ENCODE measurements around the gene ZNF513. TPM values are rescaled to one million over a fixed set of nuclear protein-coding genes. Genes with fewer than 3 reads are reported as not detected.

Gene ZNF513
- total RNA-seq, 1 donor from 2014 or later = 34.4 TPM

- Mint-ChIP-seq H3K9me3 (ENCODE audit: low read depth) (no peaks in the 10 kb centered on the region), H3K27ac (no peak overlapping the region), H3K4me3 (ENCODE audit: low read depth) (no peak overlapping the region), H3K27me3 (no peaks in the 10 kb centered on the region), H3K4me1 (ENCODE audit: low read depth) (no peaks in the 10 kb centered on the region), H3K36me3 (ENCODE audit: insufficient read depth) (peaks cover 1% of the 10 kb centered on the region)
- no peak for TF ChIP-seq CTCF (IDR thresholded peaks at IDR 0.05; ENCODE audit: unreplicated experiment)
- no peak for DNase-seq (ENCODE audit: low spot score, unreplicated experiment)
These were observed 18.4 kb upstream of the ZNF513 start for GRCh38 chr2:27398962-27399361.

GRCh38 chr2:27393225-27393624 is 12.7 kb upstream of the ZNF513 start:
- Mint-ChIP-seq H3K27me3 (no peaks in the 10 kb centered on the region), H3K4me3 (ENCODE audit: low read depth) (no peak overlapping the region), H3K9me3 (ENCODE audit: low read depth) (no peaks in the 10 kb centered on the region), H3K36me3 (ENCODE audit: insufficient read depth) (peaks cover 13% of the 10 kb centered on the region), H3K27ac (no peak overlapping the region), H3K4me1 (ENCODE audit: low read depth) (no peaks in the 10 kb centered on the region)
- TF ChIP-seq CTCF (IDR thresholded peaks at IDR 0.05; ENCODE audit: unreplicated experiment) = no peak
- no peak for DNase-seq (ENCODE audit: low spot score, unreplicated experiment)

- H3K9me3 Mint-ChIP-seq (ENCODE audit: low read depth) = no peaks in the 10 kb centered on the region
- peak overlapping the region; percentile 49 for H3K27ac Mint-ChIP-seq
- no peak for TF ChIP-seq CTCF (IDR thresholded peaks at IDR 0.05; ENCODE audit: unreplicated experiment)
- H3K4me1 Mint-ChIP-seq (ENCODE audit: low read depth) = no peaks in the 10 kb centered on the region
- peaks cover 13% of the 10 kb centered on the region for H3K36me3 Mint-ChIP-seq (ENCODE audit: insufficient read depth)
- no peak for DNase-seq (ENCODE audit: low spot score, unreplicated experiment)
- no peaks in the 10 kb centered on the region for H3K27me3 Mint-ChIP-seq
- H3K4me3 Mint-ChIP-seq (ENCODE audit: low read depth) = no peak overlapping the region
These were observed 10.5 kb upstream of the ZNF513 start for GRCh38 chr2:27390822-27391679.

- Mint-ChIP-seq H3K9me3 (ENCODE audit: low read depth) (no peaks in the 10 kb centered on the region), H3K4me3 (ENCODE audit: low read depth) (peak overlapping the region; percentile 92), H3K4me1 (ENCODE audit: low read depth) (peaks cover 16% of the 10 kb centered on the region), H3K36me3 (ENCODE audit: insufficient read depth) (peaks cover 17% of the 10 kb centered on the region), H3K27me3 (no peaks in the 10 kb centered on the region), H3K27ac (peak overlapping the region; percentile 99)
- TF ChIP-seq CTCF (IDR thresholded peaks at IDR 0.05; ENCODE audit: unreplicated experiment) = no peak
- no peak for DNase-seq (ENCODE audit: low spot score, unreplicated experiment)
These were observed 1.1 kb upstream of the ZNF513 start for GRCh38 chr2:27381577-27382181.

- Mint-ChIP-seq H3K4me1 (ENCODE audit: low read depth) (peaks cover 16% of the 10 kb centered on the region), H3K4me3 (ENCODE audit: low read depth) (peak overlapping the region; percentile 92), H3K27ac (peak overlapping the region; percentile 95), H3K9me3 (ENCODE audit: low read depth) (no peaks in the 10 kb centered on the region), H3K36me3 (ENCODE audit: insufficient read depth) (peaks cover 19% of the 10 kb centered on the region), H3K27me3 (no peaks in the 10 kb centered on the region)
- DNase-seq (ENCODE audit: low spot score, unreplicated experiment) = peak; percentile 42
- no peak for TF ChIP-seq CTCF (IDR thresholded peaks at IDR 0.05; ENCODE audit: unreplicated experiment)
These were observed 503 bp downstream of the ZNF513 start for GRCh38 chr2:27379836-27380625.
